T-helper 1 cell treated with Interleukin-12 subunit alpha and Interleukin-12 subunit beta and Interleukin-4 antibody, amounts not matched to agents 30 μg/mL and 1 μg/mL, for 36 hours (primary cell): ENCODE measurements around the gene ANAPC15.

Experiments
- H3K27ac Mint-ChIP-seq: one replicate; pipeline ENCODE4 v1.8.0; 2021; ENCODE audit warnings: mild to moderate bottlenecking, mixed read lengths
- H3K27me3 Mint-ChIP-seq: one replicate; pipeline ENCODE4 v1.8.0; 2021; ENCODE audit warnings: low read depth, mixed read lengths
- H3K36me3 Mint-ChIP-seq: one replicate; pipeline ENCODE4 v1.8.0; 2021; ENCODE audit warnings: low read depth, mixed read lengths
- H3K4me1 Mint-ChIP-seq: one replicate; pipeline ENCODE4 v1.8.0; 2021; ENCODE audit warnings: low read depth, mixed read lengths
- H3K4me3 Mint-ChIP-seq: one replicate; pipeline ENCODE4 v1.8.0; 2021; ENCODE audit warnings: mild to moderate bottlenecking, moderate library complexity, mixed read lengths
- H3K9me3 Mint-ChIP-seq: one replicate; pipeline ENCODE4 v1.8.0; 2021; ENCODE audit warnings: mixed read lengths

The ANAPC15 gene

DNA sequence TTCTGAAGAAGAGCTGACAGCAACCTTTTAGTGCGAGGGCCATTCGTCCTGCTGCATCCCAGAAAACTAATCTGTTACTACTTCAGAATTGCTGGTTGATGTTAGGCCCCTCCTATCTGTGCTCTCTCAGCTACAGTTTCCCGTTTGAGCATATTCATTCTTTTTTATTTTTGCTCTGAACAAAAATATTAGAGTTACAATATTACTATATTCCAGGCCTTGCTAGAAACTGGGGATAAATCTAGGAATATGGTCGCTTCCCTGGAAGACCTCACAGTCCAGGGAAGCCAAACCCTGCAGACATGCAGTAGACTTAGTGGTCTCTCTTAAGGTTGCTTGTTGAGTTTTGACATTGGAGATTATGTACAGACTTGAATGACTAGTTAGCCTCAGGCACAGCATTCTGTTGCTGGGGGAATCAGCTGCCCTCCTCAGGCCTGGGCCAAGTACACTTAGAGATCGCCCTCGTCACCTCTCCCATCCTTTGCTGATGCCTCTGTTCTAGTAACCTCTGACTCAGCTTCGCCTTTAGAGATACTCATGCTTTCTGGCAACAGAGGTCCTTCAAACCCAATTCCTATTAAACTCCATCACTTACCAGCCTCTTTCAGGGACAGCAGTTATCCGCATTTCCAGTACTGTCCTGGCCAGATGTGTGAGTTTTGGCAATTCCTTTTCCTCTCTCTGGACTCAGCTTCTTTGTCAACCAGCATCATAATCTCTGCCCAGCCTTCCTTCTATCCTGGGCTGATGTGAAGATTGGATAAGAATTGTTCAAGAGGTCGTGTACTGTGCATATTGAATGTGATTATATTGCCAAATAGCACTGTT lies 698 bp upstream of the ANAPC15 start:
- Mint-ChIP-seq H3K27ac (peak overlapping the region; percentile 98), H3K36me3 (peaks cover 4% of the 10 kb centered on the region), H3K27me3 (no peaks in the 10 kb centered on the region), H3K4me3 (peak overlapping the region; percentile 92), H3K4me1 (peaks cover 18% of the 10 kb centered on the region), H3K9me3 (peaks cover 5% of the 10 kb centered on the region)

DNA sequence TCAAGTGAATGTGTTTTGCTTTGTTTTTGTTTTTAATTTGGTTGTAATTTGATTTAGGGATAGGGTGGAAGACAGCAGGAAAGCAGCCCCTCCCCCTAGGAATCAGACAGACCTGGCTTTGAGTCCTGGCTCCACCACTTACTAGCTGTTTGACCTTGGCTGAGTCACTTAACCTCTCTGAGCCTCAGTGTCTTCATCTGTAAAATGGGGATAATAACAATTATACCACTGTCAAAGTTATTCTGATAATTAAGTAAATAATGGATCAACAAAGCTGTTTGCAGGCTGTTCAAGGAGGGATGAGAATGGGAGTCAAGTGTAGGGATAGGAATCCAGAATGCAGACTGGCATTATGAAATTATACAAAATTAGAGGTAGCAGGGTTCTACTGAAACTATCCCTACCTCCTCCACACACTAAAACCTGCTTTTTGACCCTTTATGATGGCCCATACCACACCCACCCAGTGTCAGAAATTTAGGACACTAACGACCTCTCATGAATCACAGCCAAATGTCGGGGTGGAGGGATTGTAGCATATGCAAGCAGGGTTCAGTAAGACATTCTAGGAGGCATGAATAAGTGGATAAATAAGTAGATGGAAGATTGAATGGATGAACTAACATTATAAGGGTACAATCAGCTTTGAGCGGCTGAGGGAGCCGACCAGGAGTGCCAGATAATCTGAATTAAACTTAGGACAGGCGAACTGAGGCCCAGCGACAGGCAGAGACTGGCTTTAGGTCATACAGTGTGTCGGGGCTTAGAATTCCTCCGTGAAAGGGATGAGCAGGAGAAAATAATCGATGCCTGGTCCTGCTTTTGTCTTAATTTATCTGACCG lies 974 bp downstream of the ANAPC15 start:
- peak overlapping the region; percentile 98 for H3K27ac Mint-ChIP-seq
- H3K27me3 Mint-ChIP-seq, result no peaks in the 10 kb centered on the region
- H3K9me3 Mint-ChIP-seq, result peaks cover 5% of the 10 kb centered on the region
- peak overlapping the region; percentile 92 for H3K4me3 Mint-ChIP-seq
- peaks cover 18% of the 10 kb centered on the region for H3K4me1 Mint-ChIP-seq
- peaks cover 8% of the 10 kb centered on the region for H3K36me3 Mint-ChIP-seq

DNA sequence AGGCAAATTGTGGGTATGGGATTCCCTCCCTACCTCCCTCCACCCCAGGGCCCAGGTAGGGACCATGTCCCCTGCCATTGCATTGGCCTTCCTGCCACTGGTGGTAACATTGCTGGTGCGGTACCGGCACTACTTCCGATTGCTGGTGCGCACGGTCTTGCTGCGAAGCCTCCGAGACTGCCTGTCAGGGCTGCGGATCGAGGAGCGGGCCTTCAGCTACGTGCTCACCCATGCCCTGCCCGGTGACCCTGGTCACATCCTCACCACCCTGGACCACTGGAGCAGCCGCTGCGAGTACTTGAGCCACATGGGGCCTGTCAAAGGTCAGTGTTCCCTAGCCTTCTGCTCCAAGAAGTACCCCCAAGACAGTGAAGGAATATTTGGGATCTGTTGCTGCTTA lies 6.6 kb downstream of the ANAPC15 start, which contains the start of gene TOMT:
TSS of gene TOMT (plus strand) at position 37 of the 400 bp plus-strand sequence. CDS start at position 65, 28 bp downstream.
- Mint-ChIP-seq H3K4me1 (peaks cover 31% of the 10 kb centered on the region), H3K9me3 (no peaks in the 10 kb centered on the region), H3K27ac (peak within 1 kb of the TSS; percentile 35), H3K4me3 (no peak within 1 kb of the TSS), H3K27me3 (no peaks in the 10 kb centered on the region), H3K36me3 (peaks cover 14% of the 10 kb centered on the region)

DNA sequence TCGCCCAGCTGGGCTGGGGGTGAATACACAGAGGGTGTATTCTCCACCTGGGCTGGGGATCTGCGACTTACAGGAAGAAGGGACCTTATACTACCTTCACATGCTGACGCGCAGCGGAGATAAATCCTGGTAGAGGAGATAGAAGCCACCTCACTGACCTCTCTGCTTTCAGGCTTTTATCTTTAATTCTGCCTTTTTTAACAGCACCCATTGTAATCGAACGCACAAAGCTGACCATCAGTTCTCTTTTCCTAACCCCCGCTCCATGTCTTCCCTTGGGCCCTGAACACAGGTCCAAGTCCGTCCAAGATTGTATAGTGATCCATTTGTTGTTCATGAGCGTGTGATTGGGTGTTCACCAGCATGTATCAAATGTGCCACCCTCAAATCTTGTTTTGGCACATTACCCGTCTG lies 8.7 kb downstream of the ANAPC15 start:
- Mint-ChIP-seq H3K27ac (peak overlapping the region; percentile 89), H3K4me1 (peaks cover 35% of the 10 kb centered on the region), H3K9me3 (no peaks in the 10 kb centered on the region), H3K27me3 (no peaks in the 10 kb centered on the region), H3K36me3 (peaks cover 12% of the 10 kb centered on the region), H3K4me3 (peak overlapping the region; percentile 96)

DNA sequence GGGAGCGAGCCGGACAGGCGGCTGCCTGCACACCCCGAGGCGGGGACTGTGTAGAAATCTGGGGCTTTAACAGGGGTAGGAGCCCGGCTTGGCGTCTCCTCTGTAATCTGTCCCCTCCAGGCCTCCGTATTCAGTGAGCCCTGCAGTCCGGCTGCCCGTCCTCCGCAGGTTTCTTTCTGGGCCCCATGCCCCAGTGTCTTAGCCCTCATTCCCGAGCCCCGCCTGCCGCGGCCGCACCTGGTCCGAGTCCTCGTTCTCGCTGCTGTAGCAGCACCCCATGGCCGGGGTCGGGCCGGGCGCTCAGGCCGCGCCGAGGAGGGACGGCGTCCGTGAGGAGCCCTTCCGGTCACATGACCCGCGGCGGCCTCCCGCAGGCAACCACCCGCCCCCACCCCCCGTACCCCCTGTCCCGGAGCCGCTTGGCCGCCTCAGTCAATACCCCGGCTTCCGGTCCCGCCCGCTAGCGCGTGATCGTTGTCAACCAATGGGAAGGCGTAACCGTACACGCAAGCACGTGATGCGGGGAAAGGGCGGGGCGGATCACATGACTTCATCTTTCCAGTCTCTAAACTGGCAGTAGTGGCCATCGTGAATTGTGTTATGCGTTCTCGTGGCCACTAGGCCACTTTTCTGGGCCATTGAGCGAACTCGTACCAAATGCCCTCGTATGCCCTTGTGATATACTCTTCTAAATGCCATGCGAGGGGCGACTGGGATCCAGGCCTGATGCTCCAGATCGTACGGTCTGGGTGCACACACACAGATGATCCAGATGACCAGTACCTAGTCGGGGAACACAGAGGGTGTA lies 9.3 kb downstream of the ANAPC15 start, which contains the start of gene LAMTOR1:
TSS of gene LAMTOR1 (minus strand) at position 352 of the 808 bp plus-strand sequence. CDS start at position 279, 73 bp downstream.
- Mint-ChIP-seq H3K9me3 (no peaks in the 10 kb centered on the region), H3K36me3 (peaks cover 18% of the 10 kb centered on the region), H3K4me1 (peaks cover 35% of the 10 kb centered on the region), H3K27me3 (no peaks in the 10 kb centered on the region), H3K4me3 (peak within 1 kb of the TSS; percentile 96), H3K27ac (peak within 1 kb of the TSS; percentile 89)

DNA sequence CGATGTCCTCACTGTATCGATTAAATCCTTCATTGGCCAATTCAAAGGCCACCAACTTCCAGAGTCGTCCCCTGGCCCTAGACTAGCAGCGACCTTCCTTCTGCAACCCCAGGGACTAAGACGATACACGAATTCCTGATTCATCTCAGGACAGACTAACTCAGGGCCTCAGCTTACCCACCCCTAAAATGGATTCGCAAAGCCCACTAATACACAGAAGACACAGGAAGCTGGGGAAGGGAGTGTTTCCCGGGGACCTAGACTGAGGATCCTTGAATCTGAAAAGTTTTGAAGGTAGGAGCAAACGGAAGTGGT lies 9.9 kb downstream of the ANAPC15 start:
- Mint-ChIP-seq H3K27me3 (no peaks in the 10 kb centered on the region), H3K4me1 (peaks cover 37% of the 10 kb centered on the region), H3K36me3 (peaks cover 23% of the 10 kb centered on the region), H3K9me3 (no peaks in the 10 kb centered on the region), H3K27ac (peak overlapping the region; percentile 89), H3K4me3 (peak overlapping the region; percentile 96)

DNA sequence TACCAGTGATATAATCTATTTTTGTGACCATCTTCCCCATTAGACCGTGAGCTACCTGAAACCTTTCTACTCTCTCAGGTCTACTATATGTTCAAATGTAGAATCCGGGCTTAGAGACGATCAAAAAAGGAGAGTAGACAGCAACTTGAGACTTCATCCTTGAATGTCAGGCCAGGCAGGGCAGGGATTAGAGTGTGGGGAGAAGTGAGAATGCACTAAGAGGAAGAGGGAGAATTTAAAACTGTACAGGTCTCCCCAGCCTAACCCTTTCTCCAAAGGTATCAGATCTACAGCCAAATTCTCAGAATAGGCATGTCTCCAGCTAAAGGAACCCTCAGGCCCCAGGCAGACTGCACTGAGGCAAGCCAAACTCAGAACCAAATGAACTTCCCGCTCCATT lies 10.3 kb downstream of the ANAPC15 start:
- no peaks in the 10 kb centered on the region for H3K27me3 Mint-ChIP-seq
- H3K4me1 Mint-ChIP-seq, result peaks cover 37% of the 10 kb centered on the region
- peak overlapping the region; percentile 96 for H3K4me3 Mint-ChIP-seq
- H3K27ac Mint-ChIP-seq, result peak overlapping the region; percentile 89
- no peaks in the 10 kb centered on the region for H3K9me3 Mint-ChIP-seq
- H3K36me3 Mint-ChIP-seq, result peaks cover 22% of the 10 kb centered on the region

DNA sequence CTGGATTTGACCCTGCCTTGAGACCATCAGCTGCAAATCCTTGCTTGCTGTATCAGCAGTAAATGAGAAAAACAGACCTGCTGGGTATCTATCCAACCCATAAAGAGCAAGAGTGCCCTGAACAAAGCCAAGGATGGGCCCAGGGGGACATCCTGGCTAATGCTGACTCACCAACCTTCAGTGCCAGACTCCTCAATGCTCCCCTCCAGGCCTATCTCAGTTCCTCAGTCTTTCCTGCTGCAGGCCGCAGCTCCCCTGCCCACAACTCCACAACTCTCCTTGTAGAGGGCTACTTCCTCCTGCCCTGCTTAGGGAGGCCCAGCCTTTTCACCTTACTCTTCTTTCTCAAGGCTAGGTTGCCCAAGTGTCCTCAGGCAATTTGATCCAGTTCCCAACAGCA lies 12.0 kb downstream of the ANAPC15 start:
- Mint-ChIP-seq H3K4me3 (no peak overlapping the region), H3K4me1 (peaks cover 37% of the 10 kb centered on the region), H3K27ac (peak overlapping the region; percentile 45), H3K36me3 (peaks cover 26% of the 10 kb centered on the region), H3K9me3 (no peaks in the 10 kb centered on the region), H3K27me3 (no peaks in the 10 kb centered on the region)

DNA sequence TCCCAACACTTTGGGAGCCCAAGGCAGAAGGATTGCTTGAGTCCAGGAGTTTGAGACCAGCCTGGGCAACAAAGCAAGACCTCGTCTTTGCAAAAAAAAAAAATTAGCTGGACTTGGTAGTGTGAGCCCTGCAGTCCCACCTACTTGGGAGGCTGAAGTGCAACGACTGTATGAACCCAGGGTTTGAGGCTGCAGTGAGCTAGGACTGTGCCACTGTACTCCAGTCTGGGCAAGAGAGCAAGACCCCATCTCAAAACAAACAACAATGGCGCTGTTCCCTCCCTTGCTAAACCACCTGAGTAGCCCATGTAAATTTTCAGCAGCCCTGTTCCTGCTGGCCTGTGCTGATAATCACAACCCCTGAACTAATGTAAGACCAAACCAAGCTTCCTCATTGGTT lies 12.5 kb downstream of the ANAPC15 start:
- Mint-ChIP-seq H3K27ac (no peak overlapping the region), H3K36me3 (peaks cover 31% of the 10 kb centered on the region), H3K4me1 (peaks cover 40% of the 10 kb centered on the region), H3K27me3 (no peaks in the 10 kb centered on the region), H3K4me3 (no peak overlapping the region), H3K9me3 (no peaks in the 10 kb centered on the region)

DNA sequence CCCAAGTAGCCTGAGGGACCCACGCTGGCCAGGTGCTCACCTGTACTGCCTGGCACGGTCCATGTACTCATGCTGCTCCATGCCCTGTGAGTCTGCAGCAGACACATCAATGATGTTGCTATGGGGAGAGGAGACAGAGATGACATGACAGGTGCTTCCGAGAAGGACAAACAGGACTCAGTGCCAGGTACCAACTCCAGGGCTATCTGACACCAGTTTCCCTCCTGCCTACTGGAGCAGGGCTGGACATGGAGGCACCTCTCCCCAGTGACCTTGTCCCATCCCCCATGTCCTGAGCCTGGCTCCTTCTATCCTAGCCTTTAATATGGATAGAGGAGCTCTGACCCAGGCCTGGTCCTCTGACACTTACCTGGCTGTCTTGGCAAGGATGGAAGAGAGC lies 13.8 kb downstream of the ANAPC15 start:
- H3K36me3 Mint-ChIP-seq, result peaks cover 39% of the 10 kb centered on the region
- no peaks in the 10 kb centered on the region for H3K9me3 Mint-ChIP-seq
- H3K4me1 Mint-ChIP-seq, result peaks cover 35% of the 10 kb centered on the region
- no peak overlapping the region for H3K27ac Mint-ChIP-seq
- no peak overlapping the region for H3K4me3 Mint-ChIP-seq
- no peaks in the 10 kb centered on the region for H3K27me3 Mint-ChIP-seq

DNA sequence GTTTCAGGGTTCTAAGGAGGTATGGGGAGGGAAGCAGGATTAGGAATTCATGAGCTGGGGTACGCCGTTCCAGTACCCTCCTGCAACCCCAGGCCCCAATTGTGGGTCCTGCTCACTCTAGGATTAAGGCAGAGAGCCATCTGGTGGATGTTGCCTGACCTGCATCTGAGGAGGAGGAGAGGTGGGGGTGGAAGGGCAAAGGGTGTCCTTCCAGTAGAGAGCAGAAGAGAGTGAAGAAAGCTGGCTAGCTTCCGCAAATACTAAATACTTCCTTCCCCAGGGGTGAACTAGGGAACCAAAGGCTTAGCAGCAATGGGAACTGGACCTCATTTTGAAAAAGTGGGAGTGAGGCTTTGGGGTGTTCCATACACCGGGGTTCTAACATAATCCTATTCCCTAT lies 21.2 kb downstream of the ANAPC15 start:
- Mint-ChIP-seq H3K27ac (no peak overlapping the region), H3K9me3 (no peaks in the 10 kb centered on the region), H3K4me1 (peaks cover 15% of the 10 kb centered on the region), H3K27me3 (no peaks in the 10 kb centered on the region), H3K36me3 (peaks cover 16% of the 10 kb centered on the region), H3K4me3 (no peak overlapping the region)

DNA sequence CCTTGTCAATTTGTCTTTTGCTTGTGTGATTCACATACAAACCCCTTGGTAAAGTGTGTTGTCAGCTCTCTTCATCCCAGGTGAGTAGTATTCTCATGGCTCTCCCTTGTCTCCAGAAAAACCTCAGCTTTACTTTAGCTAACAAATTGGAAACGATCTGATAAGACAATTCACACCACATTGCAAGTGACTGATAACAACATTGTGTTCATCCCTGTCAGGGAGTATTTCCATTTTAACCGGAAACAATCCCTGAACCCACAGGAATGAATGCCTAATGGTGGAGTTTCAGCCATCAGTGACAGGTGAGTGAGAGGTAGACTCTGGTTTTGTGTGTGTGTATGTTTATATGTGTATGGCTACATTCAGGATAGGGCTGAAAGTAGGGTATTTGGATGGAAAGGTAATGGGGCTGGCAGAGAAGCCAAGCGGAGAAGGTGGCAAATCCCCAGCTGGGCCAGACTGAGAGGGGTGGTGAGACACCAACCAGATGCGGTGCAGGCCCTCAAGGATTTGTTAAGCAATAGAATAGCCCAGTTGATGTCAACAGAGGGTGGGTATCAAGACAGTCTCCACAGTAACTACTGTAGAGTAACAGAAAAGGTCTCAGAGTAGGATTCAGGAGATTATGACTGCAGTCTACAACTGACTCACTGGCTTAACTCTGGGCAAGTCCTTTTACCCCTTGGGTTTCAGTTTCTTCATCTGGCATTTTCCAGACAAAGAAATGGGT lies 24.3 kb downstream of the ANAPC15 start:
- Mint-ChIP-seq H3K4me1 (peaks cover 16% of the 10 kb centered on the region), H3K9me3 (no peaks in the 10 kb centered on the region), H3K36me3 (peaks cover 8% of the 10 kb centered on the region), H3K27ac (no peak overlapping the region), H3K27me3 (no peaks in the 10 kb centered on the region), H3K4me3 (no peak overlapping the region)

DNA sequence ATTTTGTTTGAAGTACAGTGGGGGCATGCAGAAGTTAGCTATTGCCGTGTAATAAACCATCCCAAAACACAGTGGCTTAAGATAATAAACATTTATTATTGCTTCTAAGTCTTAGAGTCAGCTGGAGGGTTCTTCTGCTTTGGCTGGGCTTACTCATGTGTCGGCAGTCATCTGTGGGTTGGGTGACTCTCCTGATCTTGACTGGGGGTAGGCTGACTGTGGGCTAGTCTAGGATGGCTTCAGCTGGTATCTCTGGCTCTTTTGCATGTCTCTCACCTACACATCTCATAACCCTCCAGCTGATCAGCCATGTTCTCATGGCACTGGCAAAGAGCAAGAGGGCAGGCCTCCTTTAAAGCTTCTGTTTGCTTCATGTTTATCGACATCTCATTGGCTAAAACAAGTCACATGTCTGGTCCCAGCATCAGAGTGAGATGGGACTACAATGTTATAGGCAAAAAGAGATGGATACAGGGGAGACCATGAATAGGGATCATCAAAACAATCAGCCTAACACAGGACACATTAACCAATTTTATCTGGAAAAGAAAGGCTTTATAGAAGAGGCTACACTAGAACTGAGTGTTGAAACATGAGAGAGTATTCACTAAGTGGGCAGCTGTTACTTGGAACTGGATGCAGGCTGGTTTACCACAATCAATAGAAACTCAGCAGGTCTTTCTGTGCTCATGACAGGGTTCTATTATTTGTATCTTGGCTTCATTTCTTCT lies 26.7 kb downstream of the ANAPC15 start:
- no peaks in the 10 kb centered on the region for H3K9me3 Mint-ChIP-seq
- H3K4me3 Mint-ChIP-seq, result no peak overlapping the region
- H3K27ac Mint-ChIP-seq, result no peak overlapping the region
- H3K27me3 Mint-ChIP-seq, result no peaks in the 10 kb centered on the region
- peaks cover 22% of the 10 kb centered on the region for H3K4me1 Mint-ChIP-seq
- H3K36me3 Mint-ChIP-seq, result peaks cover 9% of the 10 kb centered on the region
